GM23338 (cell line): Measurements from ENCODE around the gene CPB2. TPM values are rescaled to one million over a fixed set of nuclear protein-coding genes. Genes with fewer than 3 reads are reported as not detected.

Experiments
- ATAC-seq: fragments of 200-7000 bp; cut with Tn5 transposase; 3 replicates; pipeline ENCODE4 v1.9.1; 2020
- DNase-seq: peaks from one replicate; pipeline ENCODE4 v3.0.0-alpha.2; 2015; ENCODE audit warnings: low spot score
- H2AFZ ChIP-seq: fragments of 200-600 bp; sonication (generic); 2 replicates; pipeline ENCODE4 v1.8.0; 2016; ENCODE audit warnings: antibody characterized with exemption, mild to moderate bottlenecking, moderate library complexity
- H3F3A ChIP-seq: fragments of 200-600 bp; sonication (generic); replicated peaks from 2 replicates; pipeline ENCODE4 v1.8.0; 2017; ENCODE audit warnings: antibody characterized with exemption, mixed run types, low read depth
- H3K27ac ChIP-seq: fragments of 200-600 bp; sonication (generic); 2 replicates; pipeline ENCODE4 v1.6.1; 2016; ENCODE audit warnings: low read depth
- H3K27me3 ChIP-seq: fragments of 200-600 bp; sonication (generic); 2 replicates; pipeline ENCODE4 v1.8.0; 2016; ENCODE audit warnings: mild to moderate bottlenecking, mixed run types, moderate library complexity; ENCODE audit not compliant: insufficient read depth
- H3K36me3 ChIP-seq: fragments of 200-600 bp; sonication (generic); 2 replicates; pipeline ENCODE4 v1.8.0; 2016; ENCODE audit warnings: mild to moderate bottlenecking; ENCODE audit not compliant: insufficient read depth
- H3K4me1 ChIP-seq: fragments of 200-600 bp; sonication (generic); 2 replicates; pipeline ENCODE4 v1.8.0; 2016; ENCODE audit warnings: mild to moderate bottlenecking, moderate library complexity; ENCODE audit not compliant: insufficient read depth
- H3K4me2 ChIP-seq: fragments of 200-600 bp; sonication (generic); 2 replicates; pipeline ENCODE4 v1.7.1; 2017; ENCODE audit warnings: mixed run types
- H3K4me3 ChIP-seq: fragments of 200-600 bp; sonication (generic); 2 replicates; pipeline ENCODE4 v1.6.1; 2016; ENCODE audit warnings: mixed run types
- H3K79me2 ChIP-seq: fragments of 200-600 bp; sonication (generic); replicated peaks from 2 replicates; pipeline ENCODE4 v1.8.0; 2017; ENCODE audit warnings: mild to moderate bottlenecking; ENCODE audit not compliant: insufficient read depth
- H3K9me2 ChIP-seq: fragments of 200-600 bp; sonication (generic); 2 replicates; pipeline ENCODE4 v1.8.0; 2017; ENCODE audit not compliant: insufficient read depth
- H4K20me1 ChIP-seq: fragments of 200-600 bp; sonication (generic); replicated peaks from 2 replicates; pipeline ENCODE4 v1.8.0; 2017; ENCODE audit warnings: mild to moderate bottlenecking; ENCODE audit not compliant: insufficient read depth
- H3K27ac Mint-ChIP-seq: 2 replicates; pipeline ENCODE4 v1.8.0; 2020; ENCODE audit warnings: inconsistent platforms, mild to moderate bottlenecking, moderate library complexity, mixed read lengths
- H3K27me3 Mint-ChIP-seq: 3 replicates; pipeline ENCODE4 v1.8.0; 2022; ENCODE audit warnings: low read depth, mild to moderate bottlenecking, moderate library complexity, mixed read lengths, inconsistent platforms; ENCODE audit not compliant: insufficient read depth, poor library complexity
- H3K36me3 Mint-ChIP-seq: 3 replicates; pipeline ENCODE4 v1.8.0; 2021; ENCODE audit warnings: low read depth, mild to moderate bottlenecking, inconsistent platforms, moderate library complexity, mixed read lengths
- H3K4me1 Mint-ChIP-seq: 3 replicates; pipeline ENCODE4 v1.8.0; 2020; ENCODE audit warnings: mild to moderate bottlenecking, inconsistent platforms, mixed read lengths
- H3K4me3 Mint-ChIP-seq: 3 replicates; pipeline ENCODE4 v1.8.0; 2021; ENCODE audit warnings: moderate library complexity, mild to moderate bottlenecking, inconsistent platforms, mixed read lengths
- H3K9me3 Mint-ChIP-seq: 3 replicates; pipeline ENCODE4 v1.8.0; 2020; ENCODE audit warnings: moderate library complexity, mild to moderate bottlenecking, inconsistent platforms, mixed read lengths
- CREB1 ChIP-seq: fragments of 250-450 bp; sonication (Bioruptor Pico); IDR thresholded peaks from 2 replicates; pipeline ENCODE4 v1.5.0; 2020; ENCODE audit warnings: low read depth, mild to moderate bottlenecking, moderate library complexity
- EZH2 ChIP-seq: fragments of 200-600 bp; sonication (generic); IDR thresholded peaks from one replicate; pipeline ENCODE4 v1.8.0; 2017; ENCODE audit warnings: antibody characterized with exemption, mild to moderate bottlenecking, low read depth; ENCODE audit not compliant: unreplicated experiment
- EZH2phosphoT487 ChIP-seq: fragments of 200-600 bp; sonication (generic); IDR thresholded peaks from one replicate; pipeline ENCODE4 v1.8.1; 2018; ENCODE audit warnings: antibody characterized with exemption; ENCODE audit not compliant: unreplicated experiment
- JUNB ChIP-seq: IDR thresholded peaks from one replicate; pipeline ENCODE4 v1.6.1; 2016; ENCODE audit warnings: antibody characterized with exemption; ENCODE audit not compliant: unreplicated experiment
- NANOG ChIP-seq: IDR thresholded peaks from 2 replicates; pipeline ENCODE4 v1.6.1; 2016; ENCODE audit warnings: antibody characterized with exemption, borderline replicate concordance
- POLR2AphosphoS5 ChIP-seq: IDR thresholded peaks from 2 replicates; pipeline ENCODE4 v1.6.1; 2016; ENCODE audit warnings: antibody characterized with exemption, low read depth
- STAT1 ChIP-seq: IDR thresholded peaks from one replicate; pipeline ENCODE4 v1.6.1; 2016; ENCODE audit warnings: antibody characterized with exemption; ENCODE audit not compliant: unreplicated experiment
- ZNF114 ChIP-seq: fragments of 250-450 bp; sonication (Bioruptor Pico); IDR thresholded peaks from 2 replicates; pipeline ENCODE4 v1.5.0; 2020; ENCODE audit warnings: mild to moderate bottlenecking, moderate library complexity
- ZNF331 ChIP-seq: fragments of 250-450 bp; sonication (Bioruptor Pico); IDR thresholded peaks from 2 replicates; pipeline ENCODE4 v1.5.0; 2020; ENCODE audit warnings: low read depth, mild to moderate bottlenecking, moderate library complexity
- polyA plus RNA-seq: library from polyadenylated mRNA; unstranded; fragments of >200 nt; fragmentation: Nextera tagmentation; extraction: Ambion mirVana; gene quantifications from 2 replicates; pipeline ENCODE4 v1.2.1, GENCODE V29; 2016
- total RNA-seq: library from RNA; depleted of rRNA; stranded (reverse); fragments of >200 nt; shearing (Covaris generic); gene quantifications from 2 replicates; pipeline ENCODE4 v1.2.3, GENCODE V29; 2014
- TF ChIP-seq, protein P1 (sequence below): IDR thresholded peaks from one replicate; pipeline ENCODE4 v1.6.1; 2018; ENCODE audit warnings: antibody characterized with exemption; ENCODE audit not compliant: unreplicated experiment
- TF ChIP-seq, protein P2 (sequence below), 2 experiments: fragments of 200-600 bp in 1 of 2; sonication (generic) in 1 of 2; conservative IDR thresholded peaks; 2 replicates each; pipeline versions ENCODE4 v1.5.1 to v1.6.1; 2016 to 2017; ENCODE audit warnings: antibody characterized with exemption in 2 of 2, low read depth in 2 of 2, mild to moderate bottlenecking in 2 of 2, moderate library complexity in 1 of 2
- TF ChIP-seq, protein P3 (sequence below): IDR thresholded peaks from 2 replicates; pipeline ENCODE4 v1.6.1; 2016; ENCODE audit warnings: antibody characterized with exemption
- TF ChIP-seq, protein P4 (sequence below): fragments of 250-450 bp; sonication (Bioruptor Pico); IDR thresholded peaks from 2 replicates; pipeline ENCODE4 v1.5.0; 2020; ENCODE audit warnings: mild to moderate bottlenecking, moderate library complexity

CPB2 gene
- total and polyA plus RNA-seq, 2 experiments from 2014 or later, result 0.47 TPM; not detected in 1

DNA sequence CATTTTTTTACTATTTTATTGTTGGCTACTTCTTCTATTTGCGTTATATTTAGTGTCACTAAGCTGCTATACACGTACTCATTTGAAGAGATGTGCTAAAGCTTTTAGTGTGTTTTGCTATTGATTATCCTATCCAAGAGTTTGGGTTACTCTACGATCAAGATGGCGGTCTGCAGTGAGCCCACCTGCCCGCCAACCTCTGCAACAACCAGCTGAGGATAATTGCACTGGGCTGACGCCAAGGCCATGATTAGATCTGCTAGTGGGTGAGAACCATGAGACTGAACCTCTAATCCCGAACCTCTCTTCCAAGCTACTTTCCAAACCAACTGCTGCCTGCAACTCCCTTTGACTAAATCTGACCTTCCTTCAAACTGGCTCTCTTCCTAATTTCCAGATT is 1.8 kb downstream of the CPB2 start:
- ATAC-seq, result no peak
- H3K4me2 ChIP-seq, result no peak overlapping the region
- no peaks in the 10 kb centered on the region for H3K27me3 Mint-ChIP-seq
- H2AFZ ChIP-seq, result no peak overlapping the region
- no peaks in the 10 kb centered on the region for H3F3A ChIP-seq
- no peak overlapping the region for H3K27ac Mint-ChIP-seq
- H3K4me3 ChIP-seq, result no peak overlapping the region
- no peaks in the 10 kb centered on the region for H3K4me1 ChIP-seq
- no peak overlapping the region for H3K27ac ChIP-seq
- no peaks in the 10 kb centered on the region for H3K36me3 Mint-ChIP-seq
- peaks cover 12% of the 10 kb centered on the region; the same call in 2 of the 3 replicates for H3K4me1 Mint-ChIP-seq
- TF ChIP-seq, protein P1, sequence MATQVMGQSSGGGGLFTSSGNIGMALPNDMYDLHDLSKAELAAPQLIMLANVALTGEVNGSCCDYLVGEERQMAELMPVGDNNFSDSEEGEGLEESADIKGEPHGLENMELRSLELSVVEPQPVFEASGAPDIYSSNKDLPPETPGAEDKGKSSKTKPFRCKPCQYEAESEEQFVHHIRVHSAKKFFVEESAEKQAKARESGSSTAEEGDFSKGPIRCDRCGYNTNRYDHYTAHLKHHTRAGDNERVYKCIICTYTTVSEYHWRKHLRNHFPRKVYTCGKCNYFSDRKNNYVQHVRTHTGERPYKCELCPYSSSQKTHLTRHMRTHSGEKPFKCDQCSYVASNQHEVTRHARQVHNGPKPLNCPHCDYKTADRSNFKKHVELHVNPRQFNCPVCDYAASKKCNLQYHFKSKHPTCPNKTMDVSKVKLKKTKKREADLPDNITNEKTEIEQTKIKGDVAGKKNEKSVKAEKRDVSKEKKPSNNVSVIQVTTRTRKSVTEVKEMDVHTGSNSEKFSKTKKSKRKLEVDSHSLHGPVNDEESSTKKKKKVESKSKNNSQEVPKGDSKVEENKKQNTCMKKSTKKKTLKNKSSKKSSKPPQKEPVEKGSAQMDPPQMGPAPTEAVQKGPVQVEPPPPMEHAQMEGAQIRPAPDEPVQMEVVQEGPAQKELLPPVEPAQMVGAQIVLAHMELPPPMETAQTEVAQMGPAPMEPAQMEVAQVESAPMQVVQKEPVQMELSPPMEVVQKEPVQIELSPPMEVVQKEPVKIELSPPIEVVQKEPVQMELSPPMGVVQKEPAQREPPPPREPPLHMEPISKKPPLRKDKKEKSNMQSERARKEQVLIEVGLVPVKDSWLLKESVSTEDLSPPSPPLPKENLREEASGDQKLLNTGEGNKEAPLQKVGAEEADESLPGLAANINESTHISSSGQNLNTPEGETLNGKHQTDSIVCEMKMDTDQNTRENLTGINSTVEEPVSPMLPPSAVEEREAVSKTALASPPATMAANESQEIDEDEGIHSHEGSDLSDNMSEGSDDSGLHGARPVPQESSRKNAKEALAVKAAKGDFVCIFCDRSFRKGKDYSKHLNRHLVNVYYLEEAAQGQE, result no peak
- no peak for TF ChIP-seq EZH2
- TF ChIP-seq ZNF114 (CRISPR knock-in tag), result no peak
- TF ChIP-seq POLR2AphosphoS5, result no peak
- no peak for TF ChIP-seq EZH2phosphoT487
- TF ChIP-seq ZNF331 (CRISPR knock-in tag), result no peak
- TF ChIP-seq NANOG, result no peak
- TF ChIP-seq STAT1, result no peak
- TF ChIP-seq, protein P2, sequence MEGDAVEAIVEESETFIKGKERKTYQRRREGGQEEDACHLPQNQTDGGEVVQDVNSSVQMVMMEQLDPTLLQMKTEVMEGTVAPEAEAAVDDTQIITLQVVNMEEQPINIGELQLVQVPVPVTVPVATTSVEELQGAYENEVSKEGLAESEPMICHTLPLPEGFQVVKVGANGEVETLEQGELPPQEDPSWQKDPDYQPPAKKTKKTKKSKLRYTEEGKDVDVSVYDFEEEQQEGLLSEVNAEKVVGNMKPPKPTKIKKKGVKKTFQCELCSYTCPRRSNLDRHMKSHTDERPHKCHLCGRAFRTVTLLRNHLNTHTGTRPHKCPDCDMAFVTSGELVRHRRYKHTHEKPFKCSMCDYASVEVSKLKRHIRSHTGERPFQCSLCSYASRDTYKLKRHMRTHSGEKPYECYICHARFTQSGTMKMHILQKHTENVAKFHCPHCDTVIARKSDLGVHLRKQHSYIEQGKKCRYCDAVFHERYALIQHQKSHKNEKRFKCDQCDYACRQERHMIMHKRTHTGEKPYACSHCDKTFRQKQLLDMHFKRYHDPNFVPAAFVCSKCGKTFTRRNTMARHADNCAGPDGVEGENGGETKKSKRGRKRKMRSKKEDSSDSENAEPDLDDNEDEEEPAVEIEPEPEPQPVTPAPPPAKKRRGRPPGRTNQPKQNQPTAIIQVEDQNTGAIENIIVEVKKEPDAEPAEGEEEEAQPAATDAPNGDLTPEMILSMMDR (conservative IDR thresholded peaks at IDR 0.05; ENCODE audit: low read depth in 2 of 2), result no peak
- TF ChIP-seq, protein P3, sequence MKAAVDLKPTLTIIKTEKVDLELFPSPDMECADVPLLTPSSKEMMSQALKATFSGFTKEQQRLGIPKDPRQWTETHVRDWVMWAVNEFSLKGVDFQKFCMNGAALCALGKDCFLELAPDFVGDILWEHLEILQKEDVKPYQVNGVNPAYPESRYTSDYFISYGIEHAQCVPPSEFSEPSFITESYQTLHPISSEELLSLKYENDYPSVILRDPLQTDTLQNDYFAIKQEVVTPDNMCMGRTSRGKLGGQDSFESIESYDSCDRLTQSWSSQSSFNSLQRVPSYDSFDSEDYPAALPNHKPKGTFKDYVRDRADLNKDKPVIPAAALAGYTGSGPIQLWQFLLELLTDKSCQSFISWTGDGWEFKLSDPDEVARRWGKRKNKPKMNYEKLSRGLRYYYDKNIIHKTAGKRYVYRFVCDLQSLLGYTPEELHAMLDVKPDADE, result no peak
- TF ChIP-seq, protein P4, sequence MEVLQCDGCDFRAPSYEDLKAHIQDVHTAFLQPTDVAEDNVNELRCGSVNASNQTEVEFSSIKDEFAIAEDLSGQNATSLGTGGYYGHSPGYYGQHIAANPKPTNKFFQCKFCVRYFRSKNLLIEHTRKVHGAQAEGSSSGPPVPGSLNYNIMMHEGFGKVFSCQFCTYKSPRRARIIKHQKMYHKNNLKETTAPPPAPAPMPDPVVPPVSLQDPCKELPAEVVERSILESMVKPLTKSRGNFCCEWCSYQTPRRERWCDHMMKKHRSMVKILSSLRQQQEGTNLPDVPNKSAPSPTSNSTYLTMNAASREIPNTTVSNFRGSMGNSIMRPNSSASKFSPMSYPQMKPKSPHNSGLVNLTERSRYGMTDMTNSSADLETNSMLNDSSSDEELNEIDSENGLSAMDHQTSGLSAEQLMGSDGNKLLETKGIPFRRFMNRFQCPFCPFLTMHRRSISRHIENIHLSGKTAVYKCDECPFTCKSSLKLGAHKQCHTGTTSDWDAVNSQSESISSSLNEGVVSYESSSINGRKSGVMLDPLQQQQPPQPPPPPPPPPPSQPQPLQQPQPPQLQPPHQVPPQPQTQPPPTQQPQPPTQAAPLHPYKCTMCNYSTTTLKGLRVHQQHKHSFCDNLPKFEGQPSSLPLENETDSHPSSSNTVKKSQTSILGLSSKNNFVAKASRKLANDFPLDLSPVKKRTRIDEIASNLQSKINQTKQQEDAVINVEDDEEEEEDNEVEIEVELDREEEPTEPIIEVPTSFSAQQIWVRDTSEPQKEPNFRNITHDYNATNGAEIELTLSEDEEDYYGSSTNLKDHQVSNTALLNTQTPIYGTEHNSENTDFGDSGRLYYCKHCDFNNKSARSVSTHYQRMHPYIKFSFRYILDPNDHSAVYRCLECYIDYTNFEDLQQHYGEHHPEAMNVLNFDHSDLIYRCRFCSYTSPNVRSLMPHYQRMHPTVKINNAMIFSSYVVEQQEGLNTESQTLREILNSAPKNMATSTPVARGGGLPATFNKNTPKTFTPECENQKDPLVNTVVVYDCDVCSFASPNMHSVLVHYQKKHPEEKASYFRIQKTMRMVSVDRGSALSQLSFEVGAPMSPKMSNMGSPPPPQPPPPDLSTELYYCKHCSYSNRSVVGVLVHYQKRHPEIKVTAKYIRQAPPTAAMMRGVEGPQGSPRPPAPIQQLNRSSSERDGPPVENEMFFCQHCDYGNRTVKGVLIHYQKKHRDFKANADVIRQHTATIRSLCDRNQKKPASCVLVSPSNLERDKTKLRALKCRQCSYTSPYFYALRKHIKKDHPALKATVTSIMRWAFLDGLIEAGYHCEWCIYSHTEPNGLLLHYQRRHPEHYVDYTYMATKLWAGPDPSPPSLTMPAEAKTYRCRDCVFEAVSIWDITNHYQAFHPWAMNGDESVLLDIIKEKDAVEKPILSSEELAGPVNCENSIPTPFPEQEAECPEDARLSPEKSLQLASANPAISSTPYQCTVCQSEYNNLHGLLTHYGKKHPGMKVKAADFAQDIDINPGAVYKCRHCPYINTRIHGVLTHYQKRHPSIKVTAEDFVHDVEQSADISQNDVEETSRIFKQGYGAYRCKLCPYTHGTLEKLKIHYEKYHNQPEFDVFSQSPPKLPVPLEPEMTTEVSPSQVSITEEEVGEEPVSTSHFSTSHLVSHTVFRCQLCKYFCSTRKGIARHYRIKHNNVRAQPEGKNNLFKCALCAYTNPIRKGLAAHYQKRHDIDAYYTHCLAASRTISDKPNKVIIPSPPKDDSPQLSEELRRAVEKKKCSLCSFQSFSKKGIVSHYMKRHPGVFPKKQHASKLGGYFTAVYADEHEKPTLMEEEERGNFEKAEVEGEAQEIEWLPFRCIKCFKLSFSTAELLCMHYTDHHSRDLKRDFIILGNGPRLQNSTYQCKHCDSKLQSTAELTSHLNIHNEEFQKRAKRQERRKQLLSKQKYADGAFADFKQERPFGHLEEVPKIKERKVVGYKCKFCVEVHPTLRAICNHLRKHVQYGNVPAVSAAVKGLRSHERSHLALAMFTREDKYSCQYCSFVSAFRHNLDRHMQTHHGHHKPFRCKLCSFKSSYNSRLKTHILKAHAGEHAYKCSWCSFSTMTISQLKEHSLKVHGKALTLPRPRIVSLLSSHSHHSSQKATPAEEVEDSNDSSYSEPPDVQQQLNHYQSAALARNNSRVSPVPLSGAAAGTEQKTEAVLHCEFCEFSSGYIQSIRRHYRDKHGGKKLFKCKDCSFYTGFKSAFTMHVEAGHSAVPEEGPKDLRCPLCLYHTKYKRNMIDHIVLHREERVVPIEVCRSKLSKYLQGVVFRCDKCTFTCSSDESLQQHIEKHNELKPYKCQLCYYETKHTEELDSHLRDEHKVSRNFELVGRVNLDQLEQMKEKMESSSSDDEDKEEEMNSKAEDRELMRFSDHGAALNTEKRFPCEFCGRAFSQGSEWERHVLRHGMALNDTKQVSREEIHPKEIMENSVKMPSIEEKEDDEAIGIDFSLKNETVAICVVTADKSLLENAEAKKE (CRISPR knock-in tag), result no peak
- no peak for TF ChIP-seq CREB1 (CRISPR knock-in tag)
- TF ChIP-seq JUNB, result no peak
- H3K27me3 ChIP-seq, result no peaks in the 10 kb centered on the region
- H4K20me1 ChIP-seq, result no peaks in the 10 kb centered on the region
- H3K4me3 Mint-ChIP-seq, result no peak overlapping the region
- no peaks in the 10 kb centered on the region for H3K9me3 Mint-ChIP-seq
- H3K36me3 ChIP-seq, result no peaks in the 10 kb centered on the region
- no peaks in the 10 kb centered on the region for H3K9me2 ChIP-seq
- no peak for DNase-seq
- no peaks in the 10 kb centered on the region for H3K79me2 ChIP-seq
